Tibial artery (tissue), 4 donors: ENCODE results near the gene MDM1.

Experiments used
- DNase-seq, 2 donors: peaks; one replicate each; pipeline ENCODE4 v3.0.0-alpha.2; 2019
- H3K27ac ChIP-seq, 2 donors: fragments of 200-600 bp; sonication (generic) in 1 of 2; 1 replicate in 1 of 2; 2 replicates in 1 of 2; pipeline ENCODE4 v1.5.1; 2018 to 2019; ENCODE audit warnings: mild to moderate bottlenecking in 1 of 2
- H3K27me3 ChIP-seq, 2 donors: fragments of 200-600 bp; sonication (generic) in 1 of 2; one replicate each; pipeline versions ENCODE4 v1.5.1 to v1.6.0; 2016 to 2019
- H3K36me3 ChIP-seq, 3 donors: fragments of 200-600 bp; sonication (generic) in 2 of 3; one replicate each; pipeline ENCODE4 v1.5.1; 2016 to 2019; ENCODE audit warnings: mild to moderate bottlenecking in 2 of 3
- H3K4me1 ChIP-seq, 4 donors: fragments of 200-600 bp; sonication (generic) in 2 of 4; 1 replicate in 3 of 4; 2 replicates in 1 of 4; pipeline ENCODE4 v1.5.1; 2016 to 2019
- H3K4me3 ChIP-seq, 2 donors: fragments of 200-600 bp; sonication (generic) in 1 of 2; 1 replicate in 1 of 2; 2 replicates in 1 of 2; pipeline ENCODE4 v1.5.1; 2018 to 2019; ENCODE audit warnings: mild to moderate bottlenecking in 2 of 2
- H3K9me3 ChIP-seq, 3 donors: fragments of 200-600 bp; sonication (generic) in 1 of 3; one replicate each; pipeline ENCODE4 v1.5.1; 2016 to 2019
- CTCF ChIP-seq, 2 experiments: fragments of 200-600 bp in 1 of 2; fragments of 450-650 bp in 1 of 2; IDR thresholded peaks; one replicate each; pipeline ENCODE4 v1.5.1; 2017 to 2019; ENCODE audit warnings: antibody characterized with exemption in 2 of 2, mild to moderate bottlenecking in 1 of 2, moderate library complexity in 1 of 2
- intact Hi-C: fragments of 100-400 bp; cut with DNase I; formaldehyde crosslinking; loops from one replicate; pipeline ENCODE4 v1.15.0; 2023; ENCODE audit warnings: low total_unique reads

The MDM1 gene

GRCh38 chr12:68285541-68285940 is 46.6 kb downstream of the MDM1 start:
- no peak for DNase-seq
- H3K4me3 ChIP-seq, result no peak overlapping the region
- H3K9me3 ChIP-seq, result no peaks in the 10 kb centered on the region
- H3K27ac ChIP-seq, result no peak overlapping the region
- H3K4me1 ChIP-seq, result no peaks in the 10 kb centered on the region
- H3K27me3 ChIP-seq, result no peaks in the 10 kb centered on the region
- TF ChIP-seq CTCF (IDR thresholded peaks at IDR 0.05), result no peak
- H3K36me3 ChIP-seq, result no peaks in the 10 kb centered on the region
- intact Hi-C loops, result no loop called here

- no peak for TF ChIP-seq CTCF (IDR thresholded peaks at IDR 0.05)
- intact Hi-C loops, result no loop called here
These were observed 50.7 kb downstream of the MDM1 start for GRCh38 chr12:68281322-68282077.

DNA sequence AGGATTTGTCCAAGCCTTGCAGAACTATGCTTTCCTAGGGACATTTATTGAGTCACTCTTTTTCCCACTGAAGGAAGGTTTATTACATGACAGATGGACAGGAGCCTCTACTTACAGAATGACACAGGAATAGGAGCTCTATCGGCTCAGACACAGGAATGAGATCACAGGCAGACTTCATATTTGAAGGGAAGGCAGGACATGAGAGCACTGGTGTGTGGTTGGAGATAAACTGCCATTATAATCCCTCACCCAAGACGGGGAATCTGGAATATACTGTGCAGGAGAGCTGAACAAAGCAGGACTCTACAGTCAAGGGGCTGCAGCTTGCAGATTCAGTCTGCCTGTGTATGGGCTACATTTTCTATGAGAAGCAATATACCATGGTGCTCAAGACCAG is 51.9 kb downstream of the MDM1 start:
- no peak for TF ChIP-seq CTCF (IDR thresholded peaks at IDR 0.05)
- Histone ChIP-seq H3K4me1 (no peaks in the 10 kb centered on the region), H3K9me3 (no peaks in the 10 kb centered on the region), H3K36me3 (no peaks in the 10 kb centered on the region), H3K4me3 (no peak overlapping the region), H3K27ac (no peak overlapping the region), H3K27me3 (no peaks in the 10 kb centered on the region)
- intact Hi-C loops, result no loop called here
- no peak for DNase-seq

More at GRCh38 chr12:68281322-68282077, 50.7 kb downstream of the MDM1 start:
- no peaks in the 10 kb centered on the region for H3K36me3 ChIP-seq
- H3K9me3 ChIP-seq, result no peaks in the 10 kb centered on the region
- H3K4me3 ChIP-seq, result no peak overlapping the region
- no peaks in the 10 kb centered on the region for H3K27me3 ChIP-seq
- DNase-seq, result no peak
- no peaks in the 10 kb centered on the region for H3K4me1 ChIP-seq
- no peak overlapping the region for H3K27ac ChIP-seq

- H3K36me3 ChIP-seq, result no peaks in the 10 kb centered on the region
- H3K4me3 ChIP-seq, result no peak overlapping the region
- no peaks in the 10 kb centered on the region for H3K27me3 ChIP-seq
- no peaks in the 10 kb centered on the region for H3K9me3 ChIP-seq
- no peaks in the 10 kb centered on the region for H3K4me1 ChIP-seq
- intact Hi-C loops, result no loop called here
- no peak overlapping the region for H3K27ac ChIP-seq
- DNase-seq, result no peak
- no peak for TF ChIP-seq CTCF (IDR thresholded peaks at IDR 0.05)
These were observed 52.7 kb downstream of the MDM1 start for GRCh38 chr12:68279227-68280054.

DNA sequence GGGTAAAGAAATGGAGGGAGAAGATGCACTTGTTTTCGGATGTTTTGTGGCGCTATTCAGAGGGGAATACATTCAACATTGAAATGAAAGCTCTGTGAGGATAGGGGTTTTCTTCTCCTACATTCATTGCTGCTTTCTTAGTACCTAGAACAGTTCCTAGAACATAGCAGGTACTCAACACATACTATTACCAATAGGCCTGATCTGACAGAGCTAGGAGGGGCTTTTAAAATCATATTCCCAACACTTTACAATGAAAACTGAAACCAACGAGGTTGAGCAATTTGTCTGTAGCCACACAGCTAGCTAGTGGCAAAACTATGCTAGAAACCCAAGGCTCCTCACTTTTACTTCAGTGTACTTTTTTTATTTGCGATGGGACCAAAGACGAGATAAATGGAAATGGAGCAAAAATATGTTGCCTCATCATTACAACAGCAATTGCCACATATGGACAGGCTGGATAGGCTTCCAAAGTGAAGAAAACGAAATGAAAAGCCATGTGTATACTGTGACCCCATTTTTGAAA is 55.7 kb downstream of the MDM1 start:
- Histone ChIP-seq H3K36me3 (no peaks in the 10 kb centered on the region), H3K9me3 (no peaks in the 10 kb centered on the region), H3K4me3 (no peak overlapping the region), H3K4me1 (no peaks in the 10 kb centered on the region), H3K27ac (no peak overlapping the region), H3K27me3 (no peaks in the 10 kb centered on the region)
- no peak for DNase-seq
- TF ChIP-seq CTCF (IDR thresholded peaks at IDR 0.05), result no peak
- intact Hi-C loops, result no loop called here
